Caco-2 (cell line): ENCODE measurements around the gene TP63. TPM values are rescaled to one million over a fixed set of nuclear protein-coding genes. Genes with fewer than 3 reads are reported as not detected.

Experiments
- BruUV-seq: library from RNA; stranded (reverse); fragments of 400-500 nt; replicated peaks from 2 replicates; lab custom pipeline; 2021; lab: Mats Ljungman, UMichigan
- CTCF ChIA-PET: fragments of 300-600 bp; sonication (Branson Sonifier 250); formaldehyde crosslinking; loops from one replicate; lab custom pipeline; 2022; ENCODE audit warnings: antibody characterized with exemption; lab: Charles Lee
- POLR2A ChIA-PET: fragments of 300-600 bp; sonication (Branson Sonifier 250); formaldehyde crosslinking; loops from one replicate; lab custom pipeline; 2022; ENCODE audit warnings: antibody characterized with exemption; lab: Charles Lee
- DNase-seq, 2 experiments: peaks; one replicate each; pipeline versions ENCODE4 v3.0.0 to v3.0.0-alpha.2; 2020 to 2022
- H3K27me3 ChIP-seq: replicated peaks from 2 replicates; pipeline ENCODE4 v1.6.0; 2011; ENCODE audit warnings: low read length; ENCODE audit not compliant: control insufficient read depth, insufficient read depth
- H3K36me3 ChIP-seq: 2 replicates; pipeline ENCODE4 v1.5.1; 2011; ENCODE audit warnings: low read length; ENCODE audit not compliant: control insufficient read depth, insufficient read depth
- H3K4me1 ChIP-seq: fragments of 250-450 bp; sonication (Bioruptor Pico); 2 replicates; pipeline ENCODE4 v1.5.1; 2020; ENCODE audit warnings: mild to moderate bottlenecking
- H3K4me3 ChIP-seq: 2 replicates; pipeline ENCODE4 v1.5.1; 2011; ENCODE audit warnings: low read depth, mild to moderate bottlenecking, control low read depth, low read length
- H3K9me3 ChIP-seq: fragments of 250-450 bp; sonication (Bioruptor Pico); 2 replicates; pipeline ENCODE4 v1.5.1; 2020; ENCODE audit warnings: mild to moderate bottlenecking, moderate library complexity
- H3K27ac Mint-ChIP-seq: one replicate; pipeline ENCODE4 v1.8.0; 2022; ENCODE audit warnings: mixed read lengths; ENCODE audit not compliant: unreplicated experiment
- H3K27me3 Mint-ChIP-seq: one replicate; pipeline ENCODE4 v1.8.0; 2022; ENCODE audit warnings: mixed read lengths; ENCODE audit not compliant: insufficient read depth, unreplicated experiment
- H3K36me3 Mint-ChIP-seq: one replicate; pipeline ENCODE4 v1.8.0; 2022; ENCODE audit warnings: mild to moderate bottlenecking, mixed read lengths; ENCODE audit not compliant: insufficient read depth, unreplicated experiment
- H3K4me1 Mint-ChIP-seq: one replicate; pipeline ENCODE4 v1.8.0; 2022; ENCODE audit warnings: low read depth, mixed read lengths; ENCODE audit not compliant: unreplicated experiment
- H3K4me3 Mint-ChIP-seq: one replicate; pipeline ENCODE4 v1.8.0; 2022; ENCODE audit warnings: mild to moderate bottlenecking, moderate library complexity, mixed read lengths; ENCODE audit not compliant: unreplicated experiment
- H3K9me3 Mint-ChIP-seq: one replicate; pipeline ENCODE4 v1.8.0; 2022; ENCODE audit warnings: mixed read lengths; ENCODE audit not compliant: unreplicated experiment
- intact Hi-C: fragments of 100-400 bp; cut with micrococcal nuclease; formaldehyde crosslinking; loops from one replicate; pipeline ENCODE4 v1.10.0; 2022; ENCODE audit not compliant: unreplicated experiment
- total RNA-seq: library from RNA; stranded (reverse); gene quantifications from 2 replicates; pipeline ENCODE4 v1.2.3, GENCODE V29; 2022
- TF ChIP-seq, protein P1 (sequence below), 2 experiments: fragments of 200-600 bp in 1 of 2; IDR thresholded peaks; 1 replicate in 1 of 2; 2 replicates in 1 of 2; pipeline versions ENCODE4 v1.5.1 to v1.8.0; 2011 to 2022; ENCODE audit warnings: antibody characterized with exemption in 1 of 2, control low read depth in 1 of 2, inconsistent platforms in 1 of 2, low read depth in 1 of 2, low read length in 1 of 2, mild to moderate bottlenecking in 1 of 2, moderate library complexity in 1 of 2; ENCODE audit not compliant: insufficient read depth in 1 of 2, severe bottlenecking in 1 of 2, unreplicated experiment in 1 of 2

Gene TP63
- total RNA-seq, 1 experiment from 2014 or later = 1.2 TPM

DNA sequence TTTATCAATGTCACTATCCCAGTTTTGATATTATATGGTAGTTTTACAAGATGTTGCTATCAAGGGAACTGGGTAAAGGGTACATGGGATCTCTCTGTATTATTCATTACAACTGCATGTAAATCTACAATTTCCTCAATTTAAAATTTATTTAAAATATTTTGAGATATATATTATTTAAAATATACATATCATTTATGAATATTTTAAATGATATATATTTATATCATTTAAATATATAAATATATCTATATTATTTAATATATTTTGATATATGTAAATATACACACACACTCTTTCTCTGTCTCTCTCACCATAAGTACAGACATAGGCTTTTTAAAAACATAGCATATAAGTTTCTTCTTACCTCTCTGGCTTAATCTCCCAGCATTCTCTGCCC is 104.7 kb downstream of the TP63 start:
- intact Hi-C loops = no loop called here
- no peak overlapping the region for H3K4me3 ChIP-seq
- BruUV-seq = no TSS peak
- no peaks in the 10 kb centered on the region for H3K9me3 ChIP-seq
- no peaks in the 10 kb centered on the region for H3K27me3 ChIP-seq
- H3K9me3 Mint-ChIP-seq = no peaks in the 10 kb centered on the region
- no peaks in the 10 kb centered on the region for H3K36me3 ChIP-seq
- ChIA-PET CTCF (no interaction called here), POLR2A (no interaction called here)
- no peaks in the 10 kb centered on the region for H3K4me1 ChIP-seq
- H3K36me3 Mint-ChIP-seq = no peaks in the 10 kb centered on the region
- no peak for DNase-seq
- H3K4me3 Mint-ChIP-seq = no peak overlapping the region
- peaks cover 7% of the 10 kb centered on the region for H3K27me3 Mint-ChIP-seq
- H3K4me1 Mint-ChIP-seq = no peaks in the 10 kb centered on the region
- H3K27ac Mint-ChIP-seq = no peak overlapping the region
- TF ChIP-seq, protein P1, sequence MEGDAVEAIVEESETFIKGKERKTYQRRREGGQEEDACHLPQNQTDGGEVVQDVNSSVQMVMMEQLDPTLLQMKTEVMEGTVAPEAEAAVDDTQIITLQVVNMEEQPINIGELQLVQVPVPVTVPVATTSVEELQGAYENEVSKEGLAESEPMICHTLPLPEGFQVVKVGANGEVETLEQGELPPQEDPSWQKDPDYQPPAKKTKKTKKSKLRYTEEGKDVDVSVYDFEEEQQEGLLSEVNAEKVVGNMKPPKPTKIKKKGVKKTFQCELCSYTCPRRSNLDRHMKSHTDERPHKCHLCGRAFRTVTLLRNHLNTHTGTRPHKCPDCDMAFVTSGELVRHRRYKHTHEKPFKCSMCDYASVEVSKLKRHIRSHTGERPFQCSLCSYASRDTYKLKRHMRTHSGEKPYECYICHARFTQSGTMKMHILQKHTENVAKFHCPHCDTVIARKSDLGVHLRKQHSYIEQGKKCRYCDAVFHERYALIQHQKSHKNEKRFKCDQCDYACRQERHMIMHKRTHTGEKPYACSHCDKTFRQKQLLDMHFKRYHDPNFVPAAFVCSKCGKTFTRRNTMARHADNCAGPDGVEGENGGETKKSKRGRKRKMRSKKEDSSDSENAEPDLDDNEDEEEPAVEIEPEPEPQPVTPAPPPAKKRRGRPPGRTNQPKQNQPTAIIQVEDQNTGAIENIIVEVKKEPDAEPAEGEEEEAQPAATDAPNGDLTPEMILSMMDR (IDR thresholded peaks at IDR 0.05; ENCODE audit: insufficient read depth in 1 of 2, low read depth in 1 of 2, low read length in 1 of 2, severe bottlenecking in 1 of 2, unreplicated experiment in 1 of 2) = no peak

DNA sequence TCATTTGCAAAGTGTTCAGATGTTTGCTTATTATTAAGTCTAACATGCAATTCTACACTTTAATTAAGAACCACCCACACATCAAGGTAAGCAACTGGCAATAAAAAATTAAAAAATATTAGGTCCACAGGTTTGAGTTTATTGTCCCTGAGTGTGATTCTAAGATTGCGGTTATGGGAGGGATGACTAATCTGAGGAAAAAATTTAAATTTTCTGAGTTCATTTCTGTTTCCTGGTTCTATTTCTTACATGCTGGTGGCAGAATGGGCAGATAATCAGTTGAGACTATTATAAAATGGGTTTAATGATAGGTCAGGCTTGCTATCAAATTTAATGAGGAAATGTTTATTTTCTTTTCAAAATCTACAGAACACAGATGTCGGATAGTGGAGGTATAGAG is 105.9 kb downstream of the TP63 start:
- H3K36me3 ChIP-seq = no peaks in the 10 kb centered on the region
- TF ChIP-seq, protein P1 (IDR thresholded peaks at IDR 0.05; ENCODE audit: insufficient read depth in 1 of 2, low read depth in 1 of 2, low read length in 1 of 2, severe bottlenecking in 1 of 2, unreplicated experiment in 1 of 2) = no peak
- H3K36me3 Mint-ChIP-seq = no peaks in the 10 kb centered on the region
- intact Hi-C loops = no loop called here
- H3K4me3 Mint-ChIP-seq = no peak overlapping the region
- no peaks in the 10 kb centered on the region for H3K9me3 ChIP-seq
- H3K4me1 ChIP-seq = no peaks in the 10 kb centered on the region
- CTCF ChIA-PET = no interaction called here
- DNase-seq = no peak
- H3K27me3 Mint-ChIP-seq = peaks cover 7% of the 10 kb centered on the region
- no peaks in the 10 kb centered on the region for H3K27me3 ChIP-seq
- no peaks in the 10 kb centered on the region for H3K4me1 Mint-ChIP-seq
- no peaks in the 10 kb centered on the region for H3K9me3 Mint-ChIP-seq
- POLR2A ChIA-PET = no interaction called here
- BruUV-seq = no TSS peak
- H3K27ac Mint-ChIP-seq = no peak overlapping the region
- H3K4me3 ChIP-seq = no peak overlapping the region

DNA sequence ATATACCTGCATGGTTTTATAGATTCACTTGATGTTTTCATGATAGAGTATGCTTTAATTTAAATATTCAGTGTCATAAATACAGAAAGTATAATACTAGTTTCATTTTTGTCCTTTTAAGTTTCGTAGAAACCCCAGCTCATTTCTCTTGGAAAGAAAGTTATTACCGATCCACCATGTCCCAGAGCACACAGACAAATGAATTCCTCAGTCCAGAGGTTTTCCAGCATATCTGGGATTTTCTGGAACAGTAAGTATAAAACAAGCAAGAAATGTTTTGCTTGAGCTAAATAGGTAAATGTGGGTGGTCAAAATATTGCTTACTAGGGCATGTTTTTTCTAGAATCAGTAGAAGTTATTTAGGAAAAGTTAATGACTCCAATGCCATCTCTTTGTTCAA is 106.4 kb downstream of the TP63 start:
- Mint-ChIP-seq H3K4me3 (no peak overlapping the region), H3K9me3 (no peaks in the 10 kb centered on the region), H3K27me3 (peaks cover 7% of the 10 kb centered on the region), H3K36me3 (no peaks in the 10 kb centered on the region), H3K27ac (no peak overlapping the region), H3K4me1 (no peaks in the 10 kb centered on the region)
- no peaks in the 10 kb centered on the region for H3K9me3 ChIP-seq
- intact Hi-C loops = no loop called here
- TF ChIP-seq, protein P1 (IDR thresholded peaks at IDR 0.05; ENCODE audit: insufficient read depth in 1 of 2, low read depth in 1 of 2, low read length in 1 of 2, severe bottlenecking in 1 of 2, unreplicated experiment in 1 of 2) = no peak
- no TSS peak for BruUV-seq
- POLR2A ChIA-PET = no interaction called here
- no peak for DNase-seq
- H3K36me3 ChIP-seq = no peaks in the 10 kb centered on the region
- H3K4me1 ChIP-seq = no peaks in the 10 kb centered on the region
- H3K4me3 ChIP-seq = no peak overlapping the region
- CTCF ChIA-PET = no interaction called here
- H3K27me3 ChIP-seq = no peaks in the 10 kb centered on the region
